DMS114 treated with DMSO at 0.1 percent for 48 hours (cell line): Measurements from ENCODE around the gene CYP2W1.
"Not testable (repeated sequence)": the region's sequence is repeated elsewhere in the genome, so short reads cannot be mapped to it uniquely, and the experiment has no call there.

Experiments
- DNase-seq: peaks from one replicate; lab custom pipeline; 2025; ENCODE audit not compliant: unreplicated experiment; lab: John Stamatoyannopoulos, UW

Gene CYP2W1

GRCh38 chr7:1027242-1028043 lies 44.5 kb downstream of the CYP2W1 start:
- DNase-seq: no peak

GRCh38 chr7:1028044-1028770 lies 45.2 kb downstream of the CYP2W1 start:
- DNase-seq: peak; percentile 50

GRCh38 chr7:1028775-1029636 lies 46.0 kb downstream of the CYP2W1 start:
- DNase-seq: peak; percentile 55

GRCh38 chr7:1029637-1030443 lies 46.9 kb downstream of the CYP2W1 start:
- no peak for DNase-seq

- no peak for DNase-seq
Measured at GRCh38 chr7:1030444-1031070, 47.6 kb downstream of the CYP2W1 start.

- no peak for DNase-seq
Measured at GRCh38 chr7:1031716-1032455, 48.9 kb downstream of the CYP2W1 start.

- no peak for DNase-seq
Measured at GRCh38 chr7:1032536-1033181, 49.7 kb downstream of the CYP2W1 start.

GRCh38 chr7:1033546-1034145 lies 50.7 kb downstream of the CYP2W1 start:
- DNase-seq: no peak

GRCh38 chr7:1034769-1035168 lies 51.8 kb downstream of the CYP2W1 start:
- DNase-seq: not testable (repeated sequence)

- not testable (repeated sequence) for DNase-seq
Measured at GRCh38 chr7:1036164-1036928, 53.4 kb downstream of the CYP2W1 start.
